HUES48 (cell line): ENCODE measurements around the gene DUSP6.

Source experiments
- H3K27ac ChIP-seq: one replicate; pipeline ENCODE4 v1.7.0; 2013; ENCODE audit warnings: low read depth, low read length, inconsistent platforms
- H3K27me3 ChIP-seq: 2 replicates; pipeline ENCODE4 v1.6.1; 2013; ENCODE audit warnings: mild to moderate bottlenecking, low read length; ENCODE audit not compliant: control insufficient read depth, insufficient read depth
- H3K36me3 ChIP-seq: 2 replicates; pipeline ENCODE4 v1.6.1; 2013; ENCODE audit warnings: low read length; ENCODE audit not compliant: control insufficient read depth, insufficient read depth
- H3K4me1 ChIP-seq: 2 replicates; pipeline ENCODE4 v1.6.1; 2013; ENCODE audit warnings: mild to moderate bottlenecking, low read length; ENCODE audit not compliant: control insufficient read depth, insufficient read depth
- H3K4me3 ChIP-seq: 2 replicates; pipeline ENCODE4 v1.5.1; 2013; ENCODE audit warnings: mild to moderate bottlenecking, low read depth, low read length
- H3K9ac ChIP-seq: 2 replicates; pipeline ENCODE4 v1.6.1; 2013; ENCODE audit warnings: mild to moderate bottlenecking, low read depth, low read length, moderate library complexity
- H3K9me3 ChIP-seq: 2 replicates; pipeline ENCODE4 v1.6.1; 2013; ENCODE audit warnings: low read length; ENCODE audit not compliant: control insufficient read depth, insufficient read depth

DUSP6 gene

GRCh38 chr12:89384807-89385206 lies 32.5 kb upstream of the DUSP6 start:
- no peak overlapping the region for H3K9ac ChIP-seq
- no peaks in the 10 kb centered on the region for H3K36me3 ChIP-seq
- H3K4me3 ChIP-seq, result no peak overlapping the region
- no peaks in the 10 kb centered on the region for H3K9me3 ChIP-seq
- peak overlapping the region; percentile 76 for H3K27ac ChIP-seq
- peaks cover 27% of the 10 kb centered on the region for H3K4me1 ChIP-seq
- no peaks in the 10 kb centered on the region for H3K27me3 ChIP-seq

DNA sequence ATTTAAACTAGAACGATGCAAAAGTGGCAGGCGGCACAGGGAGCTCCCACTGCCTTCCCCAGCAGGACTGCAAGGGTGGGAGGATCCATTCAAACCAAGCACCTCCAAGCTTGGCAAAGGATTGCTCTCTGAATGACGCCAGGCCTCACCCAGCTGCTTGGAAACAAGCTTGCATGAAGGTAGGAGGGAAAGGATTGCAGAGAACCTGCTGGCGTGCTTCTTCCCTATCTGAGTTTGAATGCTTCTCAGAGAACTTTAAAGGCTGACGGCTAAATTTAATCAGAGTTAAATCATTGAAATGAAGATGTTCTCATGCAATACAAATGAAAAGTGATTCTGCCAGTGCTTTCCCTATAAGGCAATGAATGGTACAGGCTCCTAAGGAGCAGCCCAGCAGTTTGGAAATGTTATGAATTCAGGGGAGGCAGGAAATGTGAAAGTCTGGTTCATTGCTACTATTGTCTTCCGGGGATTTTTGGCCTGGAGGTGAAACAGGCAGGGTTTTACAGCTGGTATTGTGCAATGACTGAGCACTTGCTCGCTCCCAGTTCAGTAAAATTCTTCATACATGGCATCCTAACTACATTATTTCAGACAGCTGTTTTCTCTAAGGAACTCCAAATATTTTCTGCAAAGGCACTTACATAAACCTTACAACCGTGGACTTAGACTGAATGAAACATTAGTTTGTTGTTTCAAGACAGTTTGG lies 31.9 kb upstream of the DUSP6 start:
- no peaks in the 10 kb centered on the region for H3K9me3 ChIP-seq
- peak overlapping the region; percentile 76 for H3K27ac ChIP-seq
- H3K9ac ChIP-seq, result 0 out of 2 replicates have a peak overlapping the region, but pooled peaks have one; percentile 13
- H3K4me1 ChIP-seq, result peaks cover 27% of the 10 kb centered on the region
- no peaks in the 10 kb centered on the region for H3K27me3 ChIP-seq
- H3K4me3 ChIP-seq, result no peak overlapping the region
- no peaks in the 10 kb centered on the region for H3K36me3 ChIP-seq

DNA sequence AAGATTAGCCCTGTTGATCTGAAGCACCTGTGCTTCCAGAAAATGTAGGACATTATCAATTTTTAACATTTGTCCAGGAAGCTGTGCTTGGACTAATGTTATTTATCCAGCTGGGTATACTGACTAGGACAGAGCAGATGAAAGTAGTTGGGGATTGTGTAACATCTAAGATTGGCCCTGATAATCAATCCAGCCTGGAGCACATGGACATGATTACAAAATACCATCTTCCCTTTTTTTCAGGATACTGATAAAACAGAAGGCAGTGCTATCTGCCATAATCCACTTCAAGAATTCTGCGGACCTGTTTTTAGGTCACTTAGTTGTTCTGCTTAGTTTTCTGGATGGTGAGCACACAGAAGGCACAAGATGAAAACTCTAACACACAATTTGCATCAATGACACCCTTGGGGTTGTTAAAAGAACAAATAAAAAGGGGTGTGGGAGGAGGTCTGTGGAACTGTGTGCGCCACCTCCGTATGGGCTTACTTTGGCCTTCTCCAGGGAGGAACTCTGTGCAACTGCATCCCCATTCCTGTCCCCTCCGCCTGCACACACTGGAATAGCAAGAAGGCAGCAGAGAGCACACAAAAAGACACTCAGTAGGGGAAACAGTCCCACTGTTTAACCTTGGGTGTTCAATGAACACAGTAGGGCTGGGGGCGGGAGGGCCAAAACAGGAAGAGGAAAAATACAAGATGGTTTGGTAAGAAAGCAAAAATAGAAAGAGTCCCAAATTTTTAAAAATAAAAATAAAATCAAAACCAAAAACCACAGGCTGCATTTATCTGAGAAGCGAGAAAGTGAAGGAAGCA lies 31.1 kb upstream of the DUSP6 start:
- peak overlapping the region; percentile 76 for H3K27ac ChIP-seq
- no peak overlapping the region for H3K9ac ChIP-seq
- no peaks in the 10 kb centered on the region for H3K36me3 ChIP-seq
- H3K4me3 ChIP-seq, result no peak overlapping the region
- peaks cover 27% of the 10 kb centered on the region for H3K4me1 ChIP-seq
- no peaks in the 10 kb centered on the region for H3K27me3 ChIP-seq
- no peaks in the 10 kb centered on the region for H3K9me3 ChIP-seq

- Histone ChIP-seq H3K9ac (no peak overlapping the region), H3K4me3 (no peak overlapping the region), H3K4me1 (peaks cover 27% of the 10 kb centered on the region), H3K27me3 (no peaks in the 10 kb centered on the region), H3K27ac (no peak overlapping the region), H3K9me3 (no peaks in the 10 kb centered on the region), H3K36me3 (no peaks in the 10 kb centered on the region)
Measured at GRCh38 chr12:89382328-89382727, 30.0 kb upstream of the DUSP6 start.

- peaks cover 19% of the 10 kb centered on the region for H3K4me1 ChIP-seq
- H3K27me3 ChIP-seq, result no peaks in the 10 kb centered on the region
- no peak overlapping the region for H3K27ac ChIP-seq
- no peak overlapping the region for H3K4me3 ChIP-seq
- H3K9me3 ChIP-seq, result no peaks in the 10 kb centered on the region
- H3K36me3 ChIP-seq, result no peaks in the 10 kb centered on the region
- no peak overlapping the region for H3K9ac ChIP-seq
Measured at GRCh38 chr12:89379839-89380467, 27.7 kb upstream of the DUSP6 start.

DNA sequence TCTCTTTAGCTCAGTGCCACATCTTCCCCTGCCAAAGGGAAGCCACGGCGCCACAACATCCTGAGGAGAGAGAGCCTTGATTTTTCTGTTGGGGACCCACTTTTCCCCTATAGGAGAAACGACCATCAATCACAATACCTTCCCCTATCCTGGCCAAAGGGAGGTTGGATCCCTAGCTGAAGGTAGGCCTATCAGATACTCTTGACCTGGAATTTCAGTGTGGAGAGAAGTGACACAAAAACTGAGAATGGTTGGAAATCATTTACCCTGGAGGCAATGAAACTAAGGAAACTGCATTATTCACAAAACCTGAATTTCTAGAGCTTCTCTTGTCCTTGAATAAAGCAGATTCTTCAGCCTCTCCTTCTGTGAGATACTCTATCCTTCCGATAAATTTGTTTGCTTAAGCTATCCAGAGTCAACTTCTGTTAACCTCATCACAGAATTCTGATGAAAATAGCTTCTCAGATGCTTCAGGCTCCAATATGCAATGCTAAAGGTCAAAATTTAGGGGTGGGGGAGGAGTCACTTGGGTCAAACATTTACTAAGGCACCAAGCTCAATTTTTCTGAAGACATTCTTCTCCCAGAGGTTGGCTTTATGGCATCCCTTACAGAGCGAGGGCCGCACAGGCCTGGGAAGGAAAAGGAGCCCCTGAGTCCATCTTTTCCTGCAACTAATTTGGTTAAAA lies 27.0 kb upstream of the DUSP6 start:
- peak overlapping the region; percentile 2 for H3K27ac ChIP-seq
- H3K4me3 ChIP-seq, result no peak overlapping the region
- peaks cover 14% of the 10 kb centered on the region for H3K4me1 ChIP-seq
- H3K9ac ChIP-seq, result no peak overlapping the region
- no peaks in the 10 kb centered on the region for H3K9me3 ChIP-seq
- H3K36me3 ChIP-seq, result no peaks in the 10 kb centered on the region
- no peaks in the 10 kb centered on the region for H3K27me3 ChIP-seq

DNA sequence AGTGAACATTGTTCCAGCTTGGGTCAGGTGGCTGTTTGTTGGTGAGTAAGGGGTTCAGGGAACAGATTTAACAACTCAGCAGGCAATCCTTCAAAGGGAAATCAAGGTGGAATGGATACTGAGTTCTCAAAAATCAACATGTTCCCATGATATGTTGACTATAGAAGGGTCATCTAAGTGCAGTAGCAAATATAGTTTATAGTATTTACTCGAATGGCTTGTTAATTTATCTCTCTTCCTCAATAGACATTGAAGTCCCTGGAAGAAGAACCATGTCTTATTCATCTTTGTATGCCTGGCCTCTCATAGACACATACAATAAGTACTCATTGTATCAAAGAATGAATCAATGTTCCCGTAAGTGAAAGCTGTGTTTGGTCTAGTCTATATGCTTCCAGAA lies 24.5 kb upstream of the DUSP6 start:
- H3K4me3 ChIP-seq, result no peak overlapping the region
- H3K4me1 ChIP-seq, result peaks cover 17% of the 10 kb centered on the region
- no peaks in the 10 kb centered on the region for H3K27me3 ChIP-seq
- no peaks in the 10 kb centered on the region for H3K36me3 ChIP-seq
- no peak overlapping the region for H3K27ac ChIP-seq
- no peaks in the 10 kb centered on the region for H3K9me3 ChIP-seq
- no peak overlapping the region for H3K9ac ChIP-seq

DNA sequence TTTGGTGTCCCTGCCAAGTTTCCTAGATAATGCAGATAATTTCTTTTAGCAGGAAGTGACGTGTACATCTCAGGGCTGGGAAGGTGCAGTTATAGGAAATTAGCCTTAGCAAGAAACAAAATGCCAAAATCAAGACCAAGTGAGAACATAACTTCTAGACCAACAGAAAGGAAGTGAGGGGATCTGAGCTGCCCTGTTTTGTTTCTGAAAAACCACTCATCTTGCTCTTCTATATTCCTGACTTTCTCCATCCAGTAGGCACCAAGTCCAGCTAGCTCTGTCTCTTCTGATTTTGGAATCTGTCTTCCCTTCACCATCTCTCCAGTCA lies 23.9 kb upstream of the DUSP6 start:
- Histone ChIP-seq H3K9ac (no peak overlapping the region), H3K4me1 (peaks cover 17% of the 10 kb centered on the region), H3K9me3 (no peaks in the 10 kb centered on the region), H3K4me3 (no peak overlapping the region), H3K36me3 (no peaks in the 10 kb centered on the region), H3K27me3 (no peaks in the 10 kb centered on the region), H3K27ac (no peak overlapping the region)

DNA sequence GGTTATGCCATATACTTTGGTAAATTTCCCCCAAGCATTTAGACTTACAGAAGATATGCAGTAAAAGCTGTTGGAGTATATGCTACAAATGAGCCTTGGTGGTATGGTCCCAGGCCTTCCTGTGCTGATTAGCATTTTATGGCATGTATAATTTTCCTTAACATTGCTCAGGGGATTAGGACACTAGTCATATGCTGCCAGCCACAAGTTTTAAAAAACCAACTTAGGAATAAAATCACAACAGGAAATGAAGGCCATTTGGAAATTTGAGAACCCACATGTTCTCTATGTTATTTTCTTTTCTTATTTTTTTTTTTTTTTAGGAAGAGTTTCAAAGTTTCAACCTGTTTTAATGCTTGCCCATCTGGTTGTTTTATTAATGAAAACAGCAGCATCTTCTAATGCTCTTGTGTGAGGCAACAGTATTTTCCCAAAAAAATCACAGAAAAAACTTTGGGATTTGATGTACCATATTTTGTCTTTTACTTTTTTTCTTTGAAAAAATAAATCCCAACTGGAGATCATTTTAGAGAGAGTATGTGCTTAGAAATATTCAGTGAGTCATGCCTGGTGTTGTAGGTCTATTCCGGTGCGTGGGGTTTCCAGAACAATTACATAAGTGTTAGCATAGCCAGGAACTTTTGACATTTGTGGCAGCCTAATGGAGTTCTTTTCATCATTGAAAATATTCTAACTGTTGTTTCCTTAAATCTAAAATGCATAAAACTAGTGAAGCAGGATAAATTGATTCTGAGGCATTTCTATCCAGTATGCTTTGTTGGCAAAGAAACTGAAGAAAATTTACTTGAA lies 21.7 kb upstream of the DUSP6 start:
- no peak overlapping the region for H3K27ac ChIP-seq
- peaks cover 17% of the 10 kb centered on the region for H3K4me1 ChIP-seq
- H3K36me3 ChIP-seq, result no peaks in the 10 kb centered on the region
- H3K9me3 ChIP-seq, result no peaks in the 10 kb centered on the region
- no peak overlapping the region for H3K4me3 ChIP-seq
- H3K9ac ChIP-seq, result no peak overlapping the region
- H3K27me3 ChIP-seq, result no peaks in the 10 kb centered on the region

GRCh38 chr12:89372584-89373370 lies 20.5 kb upstream of the DUSP6 start:
- peaks cover 17% of the 10 kb centered on the region for H3K4me1 ChIP-seq
- no peak overlapping the region for H3K9ac ChIP-seq
- peak overlapping the region; percentile 28 for H3K27ac ChIP-seq

More at GRCh38 chr12:89372584-89373370, 20.5 kb upstream of the DUSP6 start:
- Histone ChIP-seq H3K36me3 (no peaks in the 10 kb centered on the region), H3K4me3 (no peak overlapping the region), H3K27me3 (no peaks in the 10 kb centered on the region), H3K9me3 (no peaks in the 10 kb centered on the region)
